HG02798 (cell line): ENCODE data around the gene SYTL2.
"Not testable (repeated sequence)": the region's sequence is repeated elsewhere in the genome, so short reads cannot be mapped to it uniquely, and the experiment has no call there.

Experiments used
- ATAC-seq: cut with Tn5 transposase; IDR thresholded peaks from one replicate; pipeline ENCODE4 v1.9.1; 2021; ENCODE audit warnings: mild to moderate bottlenecking; ENCODE audit not compliant: unreplicated experiment, poor library complexity

SYTL2 gene

DNA sequence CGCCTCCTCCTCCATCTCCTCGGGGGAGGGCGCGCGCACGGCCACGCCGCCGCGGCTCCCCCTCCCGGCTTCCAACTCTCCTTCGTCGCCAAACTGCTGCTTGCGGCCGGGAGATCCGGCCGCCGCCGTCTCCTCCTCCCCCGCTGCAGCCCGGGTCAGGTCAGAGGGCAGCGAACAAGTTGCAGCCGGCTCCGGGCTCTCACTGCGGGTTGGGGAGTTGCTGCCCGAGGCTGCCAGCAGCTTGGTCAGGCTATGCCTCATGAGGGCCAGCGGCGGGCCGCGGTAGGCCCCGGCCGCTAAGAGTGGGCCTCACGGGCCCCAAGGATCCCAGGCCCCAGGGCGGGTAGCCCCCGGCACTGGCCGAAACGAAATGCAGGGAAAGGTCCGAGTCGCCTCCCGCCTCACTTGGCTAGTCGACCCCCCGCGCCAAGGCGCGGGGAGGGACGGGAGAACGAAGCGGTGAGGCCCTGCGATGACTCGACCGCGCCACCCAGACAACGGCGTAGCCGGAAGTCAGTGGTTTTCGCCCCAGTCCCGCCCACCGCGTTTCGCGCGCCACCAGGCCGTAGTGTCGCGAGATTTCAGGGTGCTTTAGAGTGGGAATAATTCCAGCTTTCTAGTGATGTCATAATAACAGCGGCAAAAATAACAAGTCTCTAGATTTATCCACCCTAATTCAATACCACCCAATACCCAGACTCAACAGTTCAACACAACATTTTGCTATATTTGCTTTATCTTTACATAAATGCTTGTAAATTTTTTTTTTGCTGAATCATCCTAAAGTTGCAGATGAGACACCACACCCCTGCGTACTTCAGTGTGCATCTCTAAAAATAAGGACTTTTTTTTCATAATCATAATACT lies 146.1 kb downstream of the SYTL2 start, which contains the start of gene CREBZF:
TSS of gene CREBZF (minus strand) at position 515 of the 867 bp plus-strand sequence. CDS start at position 261, 254 bp downstream.
- peak; percentile 92 for ATAC-seq

DNA sequence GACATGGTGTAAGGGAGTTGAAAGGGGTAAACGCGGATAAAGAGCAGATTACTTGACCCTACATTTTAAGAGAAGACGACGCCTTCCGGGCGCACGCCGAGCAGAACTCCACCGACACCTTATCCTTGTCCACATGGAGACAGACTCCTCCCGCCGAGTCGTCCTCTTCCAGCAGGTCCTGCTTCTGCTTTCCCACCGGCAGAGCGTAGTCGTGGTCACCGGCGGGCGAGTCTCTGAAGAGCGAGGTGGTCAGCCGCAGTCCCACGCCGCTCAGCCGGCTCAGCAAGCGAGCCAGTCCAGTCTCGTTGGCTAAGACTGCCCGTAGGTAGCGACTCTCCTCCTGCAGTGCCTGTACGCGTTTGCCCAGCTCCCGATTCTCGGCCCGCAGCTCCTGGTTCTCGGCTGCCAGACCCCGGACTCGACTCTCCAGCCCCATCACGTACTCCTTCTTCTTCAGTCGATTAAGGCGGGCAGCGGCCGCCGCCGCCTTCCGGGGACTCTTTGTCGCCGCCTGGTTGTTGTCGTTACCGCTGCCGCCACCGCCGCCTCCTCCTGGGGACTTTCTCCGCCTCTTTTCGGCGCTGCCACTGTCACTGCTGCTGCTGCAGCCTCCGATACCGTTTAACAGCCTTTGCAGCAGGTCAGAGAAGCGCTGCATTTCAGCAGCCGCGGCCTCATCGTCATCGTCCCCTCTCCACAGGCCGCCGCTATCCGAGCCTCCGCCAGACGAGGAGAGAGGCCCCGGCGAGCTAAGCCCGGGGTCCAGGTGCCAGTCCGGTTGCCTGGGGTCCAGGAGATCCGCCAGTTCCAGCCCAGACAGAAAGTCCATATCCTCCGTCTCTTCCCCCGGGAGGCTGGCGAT lies 147.0 kb downstream of the SYTL2 start:
- ATAC-seq: peak; percentile 73

- ATAC-seq: no peak
Observed at GRCh38 chr11:85663080-85663752, 147.7 kb downstream of the SYTL2 start.

GRCh38 chr11:85661972-85662664 lies 148.8 kb downstream of the SYTL2 start:
- ATAC-seq: no peak

GRCh38 chr11:85658180-85658579 lies 152.8 kb downstream of the SYTL2 start:
- ATAC-seq: no peak

DNA sequence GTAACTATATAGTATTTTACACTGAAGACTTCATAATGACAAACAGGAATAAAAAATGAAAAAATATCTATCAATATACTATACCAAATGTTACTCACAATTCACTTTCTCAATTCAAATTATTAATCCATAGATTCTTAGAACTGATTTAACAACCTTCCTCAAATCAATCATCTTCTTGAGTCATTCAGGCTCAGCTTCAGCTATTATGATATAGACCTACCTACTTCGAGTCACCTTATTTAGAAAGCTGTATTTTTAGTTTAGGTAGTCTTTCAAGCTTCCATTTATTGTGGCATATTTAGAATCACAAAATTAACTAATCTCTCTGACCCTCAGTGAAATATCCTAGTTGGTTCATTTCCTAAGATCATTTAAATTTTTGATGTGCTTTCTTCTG lies 154.2 kb downstream of the SYTL2 start:
- ATAC-seq: no peak

- not testable (repeated sequence) for ATAC-seq
Observed at GRCh38 chr11:85654343-85654742, 156.6 kb downstream of the SYTL2 start.

DNA sequence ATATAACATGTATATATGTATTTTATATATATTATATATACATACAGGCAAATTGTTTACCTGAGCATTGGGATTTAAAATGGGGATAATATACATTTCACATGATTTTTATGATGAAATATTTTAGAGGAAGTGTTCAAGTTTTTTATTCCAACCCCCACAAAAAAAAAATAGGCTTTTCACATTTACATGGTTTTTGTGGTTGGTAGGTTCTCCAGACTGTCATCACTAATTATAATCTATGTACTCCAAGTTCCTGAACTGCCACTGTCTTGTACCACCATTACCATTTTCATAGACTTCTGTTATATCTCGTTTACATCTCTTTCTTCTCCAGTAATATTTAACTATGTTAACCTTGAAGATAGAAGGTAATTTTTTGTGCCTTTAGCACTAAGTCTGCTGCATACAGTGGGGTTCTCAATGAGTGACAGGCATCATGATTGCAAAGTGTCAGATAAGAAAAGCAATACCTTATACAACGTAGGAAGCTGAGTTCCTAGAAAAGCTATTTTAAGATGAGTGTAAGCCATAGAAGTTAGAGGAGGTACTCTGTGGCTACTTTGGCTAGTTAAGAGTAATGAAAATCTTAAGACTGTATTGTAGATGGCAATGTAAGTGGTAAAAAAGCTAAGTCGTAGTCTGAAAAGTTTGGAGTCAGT lies 158.0 kb downstream of the SYTL2 start:
- no peak for ATAC-seq

DNA sequence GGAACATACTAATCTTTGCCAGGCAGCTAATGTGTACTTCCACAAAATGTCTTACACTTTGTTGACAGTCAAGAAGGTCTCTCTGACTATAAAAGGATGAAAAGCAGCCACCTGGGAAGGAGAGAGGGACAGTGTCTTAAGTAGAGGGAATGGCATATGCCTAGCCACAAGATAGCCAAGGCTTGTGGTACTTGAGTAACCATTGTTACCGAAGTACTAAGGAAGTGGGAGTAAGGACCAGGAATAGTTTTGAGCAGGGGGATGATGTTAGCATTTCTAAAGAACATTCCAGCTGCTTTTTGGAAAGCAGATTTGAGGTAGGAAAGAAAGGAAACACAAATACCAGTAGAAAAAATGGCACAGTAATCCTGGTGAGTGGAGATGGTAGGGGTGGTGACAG lies 159.8 kb downstream of the SYTL2 start:
- no peak for ATAC-seq

- peak; percentile 100 for ATAC-seq
Observed at GRCh38 chr11:85647604-85648299, 163.2 kb downstream of the SYTL2 start, which contains the start of gene TMEM126A. TMEM126A (plus strand) TSS chr11:85647967; CDS start chr11:85650256, 2,289 bp downstream.

DNA sequence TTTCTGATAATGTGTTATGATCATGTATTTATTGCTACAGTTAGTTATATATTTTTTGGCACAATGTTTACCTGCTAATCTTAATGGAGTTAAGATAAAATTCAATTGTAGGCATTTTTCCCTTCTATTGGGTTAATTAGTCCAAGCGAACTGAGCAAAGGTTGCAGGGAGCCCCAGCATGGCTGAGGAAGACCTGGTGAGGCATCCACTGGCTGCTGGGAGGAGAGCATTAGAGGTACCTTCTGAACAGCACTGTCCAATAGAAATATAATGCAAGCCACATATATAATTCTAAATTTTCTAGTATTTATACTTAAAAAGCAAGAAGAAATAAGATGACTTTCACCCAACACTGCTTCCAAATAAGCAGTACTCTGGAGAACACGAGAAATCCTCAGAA lies 163.9 kb downstream of the SYTL2 start:
- ATAC-seq: no peak
